HepG2 (cell line): ENCODE measurements around the gene KRTAP1-5. TPM values are rescaled to one million over a fixed set of nuclear protein-coding genes. Genes with fewer than 3 reads are reported as not detected.
A peak's percentile ranks its signal among the peaks of the same experiment; 100 is the strongest.

ENCODE experiments used
- ATAC-seq: fragments of 200-7000 bp; cut with Tn5 transposase; 3 replicates; pipeline ENCODE4 v1.9.1; 2020; ENCODE audit warnings: mild to moderate bottlenecking, moderate library complexity
- BruUV-seq: library from RNA; stranded (reverse); fragments of 400-500 nt; replicated peaks from 2 replicates; lab custom pipeline; 2021; lab: Mats Ljungman, UMichigan
- CTCF ChIA-PET: fragments of 300-600 bp; formaldehyde crosslinking; extraction: SDS; loops from one replicate; lab custom pipeline; 2021; ENCODE audit warnings: low total read pairs, inconsistent platforms, low intra/inter-chr PET ratio; lab: Yijun Ruan, JAX
- POLR2A ChIA-PET: fragments of 350-600 bp; sonication (Branson Sonifier 250); formaldehyde crosslinking; loops from one replicate; lab custom pipeline; 2020; ENCODE audit warnings: antibody characterized with exemption, inconsistent platforms; lab: Yijun Ruan, JAX
- DNase-seq: peaks from one replicate; pipeline ENCODE4 v3.0.0-alpha.2; 2015; ENCODE audit warnings: low spot score
- FAIRE-seq: peaks from 3 replicates; lab custom pipeline; 2011; peaks lifted over from hg19 to GRCh38; lab: Jason Lieb, UNC
- H2AFZ ChIP-seq: one replicate; pipeline ENCODE4 v1.6.1; 2011; ENCODE audit warnings: low read length, inconsistent platforms
- H3K27ac ChIP-seq: fragments of 300-600 bp; 3 replicates; pipeline ENCODE4 v1.8.0; 2011; ENCODE audit warnings: mixed run types, mild to moderate bottlenecking, mixed read lengths, low read length, inconsistent platforms; ENCODE audit not compliant: insufficient read depth; ENCODE audit errors: extremely low read length
- H3K27me3 ChIP-seq, 2 experiments: fragments of 200-600 bp in 1 of 2; 2 replicates in 1 of 2; 3 replicates in 1 of 2; pipeline versions ENCODE4 v1.6.0 to v1.8.0; 2011; ENCODE audit warnings: low read length in 2 of 2, mild to moderate bottlenecking in 2 of 2, moderate library complexity in 2 of 2, inconsistent platforms in 1 of 2; ENCODE audit not compliant: insufficient read depth in 2 of 2, control insufficient read depth in 1 of 2
- H3K36me3 ChIP-seq, 2 experiments: fragments of 200-600 bp in 1 of 2; replicated peaks in 1 of 2; 2 replicates in 1 of 2; 3 replicates in 1 of 2; pipeline versions ENCODE4 v1.5.1 to v1.8.0; 2011; ENCODE audit warnings: low read length in 2 of 2, inconsistent platforms in 1 of 2; ENCODE audit not compliant: insufficient read depth in 2 of 2, control insufficient read depth in 1 of 2
- H3K4me1 ChIP-seq: 2 replicates; pipeline ENCODE4 v1.5.1; 2012; ENCODE audit warnings: low read length, inconsistent platforms; ENCODE audit not compliant: insufficient read depth
- H3K4me2 ChIP-seq: 2 replicates; pipeline ENCODE4 v1.6.0; 2011; ENCODE audit warnings: low read depth, low read length, inconsistent platforms
- H3K4me3 ChIP-seq, 3 experiments: fragments of 200-600 bp in 1 of 3; sonication (generic), shearing (Covaris generic) in 1 of 3; replicated peaks in 1 of 3; 2 replicates each; pipeline ENCODE4 v1.5.1; 2011 to 2016; ENCODE audit warnings: low read length in 3 of 3, inconsistent platforms in 2 of 3, low read depth in 2 of 3, mild to moderate bottlenecking in 2 of 3, control low read depth in 1 of 3, mixed read lengths in 1 of 3; ENCODE audit not compliant: insufficient read depth in 1 of 3
- H3K79me2 ChIP-seq: one replicate; pipeline ENCODE4 v1.6.1; 2011; ENCODE audit warnings: low read length, inconsistent platforms; ENCODE audit not compliant: insufficient read depth
- H3K9ac ChIP-seq: 2 replicates; pipeline ENCODE4 v1.6.0; 2011; ENCODE audit warnings: mild to moderate bottlenecking, low read depth, low read length, inconsistent platforms; ENCODE audit not compliant: insufficient read depth
- H3K9me3 ChIP-seq: 2 replicates; pipeline ENCODE4 v1.5.1; 2012; ENCODE audit warnings: mild to moderate bottlenecking, low read length
- H4K20me1 ChIP-seq: 2 replicates; pipeline ENCODE4 v1.6.0; 2011; ENCODE audit warnings: inconsistent platforms, mild to moderate bottlenecking, low read length, moderate library complexity; ENCODE audit not compliant: insufficient read depth
- MAFF ChIP-seq: IDR thresholded peaks from 2 replicates; pipeline ENCODE4 v1.6.1; 2011; ENCODE audit warnings: low read depth, low read length, improper control_type of control experiment
- PAX8 ChIP-seq: sonication (generic); formaldehyde crosslinking; IDR thresholded peaks from 2 replicates; pipeline ENCODE4 v1.8.0; 2022; ENCODE audit warnings: mild to moderate bottlenecking, missing genetic modification reagents, borderline replicate concordance
- PAXIP1 ChIP-seq: sonication (generic); formaldehyde crosslinking; conservative IDR thresholded peaks from 2 replicates; pipeline ENCODE4 v1.4.0; 2020; ENCODE audit warnings: mild to moderate bottlenecking, missing genetic modification reagents, moderate library complexity
- SAP130 ChIP-seq: IDR thresholded peaks from 2 replicates; pipeline ENCODE4 v1.6.1; 2016; ENCODE audit warnings: low read depth
- ZHX2 ChIP-seq, 2 experiments: sonication (generic) in 1 of 2; formaldehyde crosslinking in 1 of 2; IDR thresholded peaks; 2 replicates each; pipeline versions ENCODE4 v1.6.1 to v1.9.0; 2014 to 2022; ENCODE audit warnings: antibody characterized with exemption in 1 of 2, borderline replicate concordance in 1 of 2, inconsistent platforms in 1 of 2, low read depth in 1 of 2, missing genetic modification reagents in 1 of 2
- ZNF264 ChIP-seq: sonication (generic); formaldehyde crosslinking; IDR thresholded peaks from 2 replicates; pipeline ENCODE4 v1.4.0; 2020; ENCODE audit warnings: missing genetic modification reagents
- WGBS: methylation state at CpG from one replicate; pipeline ENCODE4 v1.1.6; 2017; ENCODE audit warnings: low lambda C conversion rate; 5-methylcytosine and 5-hydroxymethylcytosine counted together
- in situ Hi-C: cut with HindIII; loops from 2 replicates; pipeline ENCODE4 v1.10.0; 2017; ENCODE audit warnings: low pct_unique_long_range_greater_than_20kb; ENCODE audit not compliant: extremely low pct_ligation_motif_present
- intact Hi-C: fragments of 100-400 bp; cut with micrococcal nuclease; formaldehyde crosslinking; loops from one replicate; pipeline ENCODE4 v1.10.0; 2022; ENCODE audit not compliant: unreplicated experiment
- polyA plus RNA-seq, 8 experiments: library from polyadenylated mRNA; depleted of rRNA in 3 of 8; stranded (reverse) in 7 of 8; unstranded in 1 of 8; fragments of >200 nt; fragmentation: Illumina TruSeq in 4 of 8; extraction: Trizol in 4 of 8; gene quantifications; 2 replicates each; pipeline versions ENCODE4 v1.2.1 to v1.2.3, GENCODE V29; 2011 to 2016; ENCODE audit warnings: low read depth in 4 of 8, missing spikeins in 1 of 8, mixed read lengths in 1 of 8; ENCODE audit not compliant: insufficient read depth in 1 of 8
- total RNA-seq, 5 experiments: library from RNA; depleted of rRNA; stranded (reverse); fragments of >200 nt; fragmentation: Illumina TruSeq; extraction: Trizol; gene quantifications; 2 replicates each; pipeline ENCODE4 v1.2.3, GENCODE V29; 2016; ENCODE audit warnings: low read depth in 1 of 5

Gene KRTAP1-5
- total and polyA plus RNA-seq, 2 of the 13 experiments (the other 11 are each of a cell fraction or from before 2014, with no cell fraction given): 0.09 TPM; not detected in 1

- no peak for FAIRE-seq
- intact Hi-C loops: no loop called here
- Histone ChIP-seq H3K4me3 (no peak overlapping the region), H3K36me3 (no peaks in the 10 kb centered on the region), H2AFZ (no peak overlapping the region), H4K20me1 (no peaks in the 10 kb centered on the region), H3K79me2 (no peaks in the 10 kb centered on the region), H3K9ac (no peak overlapping the region), H3K4me1 (peaks cover 55% of the 10 kb centered on the region), H3K9me3 (no peaks in the 10 kb centered on the region), H3K27ac (no peak overlapping the region), H3K27me3 (no peaks in the 10 kb centered on the region), H3K4me2 (no peak overlapping the region)
- ChIA-PET CTCF (no interaction called here), POLR2A (no interaction called here)
- no peak for ATAC-seq
- DNase-seq: peak; percentile 62
- in situ Hi-C loops: no loop called here
- TF ChIP-seq SAP130: peak; percentile 26; the same call in 1 of the 2 replicates
- TF ChIP-seq PAX8 (CRISPR knock-in tag): no peak
- BruUV-seq: no TSS peak
- 92% methylated on average over 1 of the region's 1 CpG for WGBS
These were observed 35.0 kb upstream of the KRTAP1-5 start for GRCh38 chr17:41061964-41062363.

GRCh38 chr17:41060052-41060604 is 33.1 kb upstream of the KRTAP1-5 start, which contains the start of gene KRTAP2-3:
TSS of gene KRTAP2-3 (minus strand) at chr17:41060114. CDS start at chr17:41060050, 64 bp downstream.
- 91% methylated on average over 6 of the region's 6 CpGs for WGBS
- ChIA-PET CTCF (no interaction called here), POLR2A (interaction anchor here (0.6 to 1.4 kb wide), 3 partner anchors 103 to 156 kb away, joined by 3 to 15 read pairs (median 3); no protein-coding TSS in a partner anchor)
- H3K9me3 ChIP-seq: no peaks in the 10 kb centered on the region
- peak within 1 kb of the TSS; percentile 79 for H3K27ac ChIP-seq
- FAIRE-seq (no peak), DNase-seq (peak; percentile 36), ATAC-seq (no peak)
- H3K4me3 ChIP-seq: no peak within 1 kb of the TSS; a peak in 1 of 6 replicates
- in situ Hi-C loops (no loop called here), intact Hi-C loops (no loop called here)
- no peak within 1 kb of the TSS for H2AFZ ChIP-seq
- no peaks in the 10 kb centered on the region for H3K36me3 ChIP-seq
- H3K4me1 ChIP-seq: peaks cover 55% of the 10 kb centered on the region
- peak within 1 kb of the TSS; percentile 51 for H3K4me2 ChIP-seq
- BruUV-seq: no TSS peak
- no peaks in the 10 kb centered on the region for H4K20me1 ChIP-seq
- H3K27me3 ChIP-seq: no peaks in the 10 kb centered on the region
- no peaks in the 10 kb centered on the region for H3K79me2 ChIP-seq
- H3K9ac ChIP-seq: peak within 1 kb of the TSS; percentile 51
- TF ChIP-seq ZNF264 (no peak), MAFF (peak; percentile 70), ZHX2 (IDR thresholded peaks at IDR 0.05; ENCODE audit: low read depth) (no peak), ZHX2 (CRISPR knock-in tag; IDR thresholded peaks at IDR 0.05; ENCODE audit: borderline replicate concordance) (no peak), PAXIP1 (CRISPR knock-in tag) (no peak)
